ENCODE data around the gene PCBP3. TPM values are rescaled to one million over a fixed set of nuclear protein-coding genes. Genes with fewer than 3 reads are reported as not detected.

The PCBP3 gene
- total RNA-seq, 2 experiments from 2014 or later, result 3.4 to 3.8 TPM

DNA sequence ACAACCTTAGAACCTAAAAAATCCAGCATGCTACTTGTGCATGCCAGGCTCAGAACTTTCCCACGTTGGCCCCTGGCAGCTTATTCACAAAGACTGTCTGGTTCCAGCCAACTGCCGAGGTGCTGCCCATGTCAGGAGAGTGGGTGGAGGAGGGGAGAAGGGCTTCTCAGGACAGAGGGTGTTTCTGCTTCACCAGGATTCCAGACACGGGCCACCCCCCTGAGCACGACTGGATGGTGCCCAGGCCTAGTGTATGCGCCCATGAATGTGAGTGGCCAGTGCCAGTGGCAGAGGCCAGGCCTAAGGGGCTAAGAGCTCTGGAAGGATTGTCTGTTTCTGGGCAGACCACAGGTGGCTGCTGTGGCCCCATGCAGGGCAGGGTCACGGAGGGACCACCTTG, 189.9 kb downstream of the PCBP3 start:
- peaks cover under 1% of the 10 kb centered on the region for H3K4me1 ChIP-seq (ENCODE audit: insufficient read depth, low read length)
- no peak for DNase-seq
- intact Hi-C loops (cut with DNase I, micrococcal nuclease), result no loop called here
- no peak for ATAC-seq (ENCODE audit: poor library complexity)
- ChIA-PET CTCF (no interaction called here), POLR2A (no interaction called here)
- H3K4me3 Mint-ChIP-seq, result no peak overlapping the region
- no peak overlapping the region for H3K27ac Mint-ChIP-seq
- no peaks in the 10 kb centered on the region for H3K27me3 Mint-ChIP-seq
- no peaks in the 10 kb centered on the region for H3K9me3 Mint-ChIP-seq
- no peaks in the 10 kb centered on the region for H3K36me3 Mint-ChIP-seq (ENCODE audit: low read depth)
- no peaks in the 10 kb centered on the region for H3K27me3 ChIP-seq (ENCODE audit: control insufficient read depth in 1 of 2, insufficient read depth in 2 of 2, low read length in 2 of 2)
- H3K9me3 ChIP-seq (ENCODE audit: control insufficient read depth in 1 of 2, insufficient read depth in 1 of 2, low read length in 2 of 2), result no peaks in the 10 kb centered on the region
- no peak overlapping the region for H3K27ac ChIP-seq (ENCODE audit: low read depth in 1 of 2, low read length in 2 of 2)
- no peak overlapping the region for H3K4me3 ChIP-seq (ENCODE audit: low read length)
- H3K36me3 ChIP-seq (ENCODE audit: insufficient read depth, low read length), result no peaks in the 10 kb centered on the region
- no peaks in the 10 kb centered on the region for H3K4me1 Mint-ChIP-seq (ENCODE audit: low read depth)
- TF ChIP-seq CTCF (IDR thresholded peaks at IDR 0.05), result no peak

GRCh38 chr21:45834026-45834715, 190.6 kb downstream of the PCBP3 start:
- Mint-ChIP-seq H3K36me3 (ENCODE audit: low read depth) (no peaks in the 10 kb centered on the region), H3K9me3 (no peaks in the 10 kb centered on the region), H3K27ac (no peak overlapping the region), H3K27me3 (no peaks in the 10 kb centered on the region), H3K4me1 (ENCODE audit: low read depth) (no peaks in the 10 kb centered on the region), H3K4me3 (no peak overlapping the region)
- H3K9me3 ChIP-seq (ENCODE audit: control insufficient read depth in 1 of 2, insufficient read depth in 1 of 2, low read length in 2 of 2), result no peaks in the 10 kb centered on the region
- TF ChIP-seq CTCF (IDR thresholded peaks at IDR 0.05), result no peak
- CTCF ChIA-PET, result no interaction called here
- ATAC-seq (ENCODE audit: poor library complexity) (no peak), DNase-seq (no peak)
- no peak overlapping the region for H3K4me3 ChIP-seq (ENCODE audit: low read length)
- no peaks in the 10 kb centered on the region for H3K36me3 ChIP-seq (ENCODE audit: insufficient read depth, low read length)
- POLR2A ChIA-PET, result no interaction called here
- no peaks in the 10 kb centered on the region for H3K27me3 ChIP-seq (ENCODE audit: control insufficient read depth in 1 of 2, insufficient read depth in 2 of 2, low read length in 2 of 2)
- no peak overlapping the region for H3K27ac ChIP-seq (ENCODE audit: low read depth in 1 of 2, low read length in 2 of 2)
- intact Hi-C loops (cut with DNase I, micrococcal nuclease), result no loop called here
- H3K4me1 ChIP-seq (ENCODE audit: insufficient read depth, low read length), result no peaks in the 10 kb centered on the region

- H3K27me3 Mint-ChIP-seq, result no peaks in the 10 kb centered on the region
- POLR2A ChIA-PET, result no interaction called here
- no peak for DNase-seq
- no peak overlapping the region for H3K27ac Mint-ChIP-seq
- H3K4me1 ChIP-seq (ENCODE audit: insufficient read depth, low read length), result no peaks in the 10 kb centered on the region
- no peaks in the 10 kb centered on the region for H3K36me3 Mint-ChIP-seq (ENCODE audit: low read depth)
- no peaks in the 10 kb centered on the region for H3K36me3 ChIP-seq (ENCODE audit: insufficient read depth, low read length)
- H3K9me3 ChIP-seq (ENCODE audit: control insufficient read depth in 1 of 2, insufficient read depth in 1 of 2, low read length in 2 of 2), result no peaks in the 10 kb centered on the region
- TF ChIP-seq CTCF (IDR thresholded peaks at IDR 0.05), result no peak
- intact Hi-C loops (cut with DNase I, micrococcal nuclease), result no loop called here
- no peak overlapping the region for H3K4me3 ChIP-seq (ENCODE audit: low read length)
- H3K4me1 Mint-ChIP-seq (ENCODE audit: low read depth), result no peaks in the 10 kb centered on the region
- no peaks in the 10 kb centered on the region for H3K9me3 Mint-ChIP-seq
- no peak overlapping the region for H3K4me3 Mint-ChIP-seq
- ATAC-seq (ENCODE audit: poor library complexity), result no peak
- H3K27ac ChIP-seq (ENCODE audit: low read depth in 1 of 2, low read length in 2 of 2), result no peak overlapping the region
- CTCF ChIA-PET, result no interaction called here
- no peaks in the 10 kb centered on the region for H3K27me3 ChIP-seq (ENCODE audit: control insufficient read depth in 1 of 2, insufficient read depth in 2 of 2, low read length in 2 of 2)
Observed at GRCh38 chr21:45834821-45835293, 191.3 kb downstream of the PCBP3 start.

All from CD4-positive, alpha-beta T cell (primary cell).